IPS-20b (cell line): ENCODE results near the gene RHBDF1.

Source experiments
- H3K27ac ChIP-seq: one replicate; pipeline ENCODE4 v1.5.1; 2013; ENCODE audit warnings: low read length
- H3K27me3 ChIP-seq: 2 replicates; pipeline ENCODE4 v1.6.1; 2013; ENCODE audit warnings: mild to moderate bottlenecking, low read length, inconsistent platforms; ENCODE audit not compliant: insufficient read depth
- H3K36me3 ChIP-seq: 2 replicates; pipeline ENCODE4 v1.6.1; 2013; ENCODE audit warnings: low read depth, mild to moderate bottlenecking, inconsistent platforms, low read length, moderate library complexity; ENCODE audit not compliant: insufficient read depth
- H3K4me1 ChIP-seq: 2 replicates; pipeline ENCODE4 v1.6.1; 2013; ENCODE audit warnings: mild to moderate bottlenecking, control low read depth, inconsistent platforms, low read length, moderate library complexity; ENCODE audit not compliant: insufficient read depth
- H3K4me3 ChIP-seq: 2 replicates; pipeline ENCODE4 v1.5.1; 2013; ENCODE audit warnings: mild to moderate bottlenecking, low read length, inconsistent platforms
- H3K9ac ChIP-seq: 2 replicates; pipeline ENCODE4 v1.6.1; 2013; ENCODE audit warnings: low read depth, mild to moderate bottlenecking, inconsistent platforms, low read length, moderate library complexity
- H3K9me3 ChIP-seq: 2 replicates; pipeline ENCODE4 v1.6.1; 2013; ENCODE audit warnings: mild to moderate bottlenecking, low read depth, low read length, inconsistent platforms; ENCODE audit not compliant: insufficient read depth

Gene RHBDF1

GRCh38 chr16:67884-68789 is 4.3 kb downstream of the RHBDF1 start:
- peaks cover 10% of the 10 kb centered on the region for H3K4me1 ChIP-seq
- no peak overlapping the region for H3K4me3 ChIP-seq
- H3K27ac ChIP-seq = no peak overlapping the region
- peaks cover 4% of the 10 kb centered on the region; the same call in 1 of the 2 replicates for H3K27me3 ChIP-seq
- no peak overlapping the region for H3K9ac ChIP-seq
- peaks cover 5% of the 10 kb centered on the region for H3K36me3 ChIP-seq
- H3K9me3 ChIP-seq = no peaks in the 10 kb centered on the region

DNA sequence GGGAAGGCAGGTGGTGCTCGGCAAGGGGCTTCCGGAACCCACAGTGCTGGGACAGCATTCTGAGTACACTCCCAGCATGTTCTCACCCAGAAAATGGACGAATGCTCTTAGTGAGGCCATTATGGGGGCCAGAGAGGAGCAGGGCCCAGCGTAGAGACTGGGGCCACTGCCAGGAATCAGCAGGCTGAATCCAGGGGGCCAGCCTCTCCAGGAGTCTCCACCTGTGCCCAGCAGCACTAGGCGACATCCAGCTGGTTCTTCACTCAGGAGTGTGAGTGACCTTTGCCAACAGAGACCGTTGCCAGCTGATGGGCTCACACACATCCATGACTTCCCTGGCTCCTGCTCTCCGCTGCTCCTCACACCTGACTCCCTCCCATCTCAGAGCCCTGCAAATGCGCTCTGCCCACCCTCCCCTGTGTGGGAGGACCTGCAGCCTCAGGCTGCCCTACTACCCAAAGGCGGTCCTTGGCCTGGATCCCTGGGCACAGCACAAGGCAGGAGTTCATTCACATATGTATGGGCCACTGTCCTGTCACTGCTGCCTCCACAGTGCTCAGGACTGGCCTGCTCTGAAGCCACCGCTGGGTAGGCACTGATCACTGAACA is 5.1 kb downstream of the RHBDF1 start:
- Histone ChIP-seq H3K9ac (no peak overlapping the region), H3K4me1 (peaks cover 5% of the 10 kb centered on the region; the same call in 1 of the 2 replicates), H3K27ac (no peak overlapping the region), H3K36me3 (peaks cover 7% of the 10 kb centered on the region), H3K9me3 (no peaks in the 10 kb centered on the region), H3K27me3 (no peaks in the 10 kb centered on the region; the same call in 1 of the 2 replicates), H3K4me3 (no peak overlapping the region)

DNA sequence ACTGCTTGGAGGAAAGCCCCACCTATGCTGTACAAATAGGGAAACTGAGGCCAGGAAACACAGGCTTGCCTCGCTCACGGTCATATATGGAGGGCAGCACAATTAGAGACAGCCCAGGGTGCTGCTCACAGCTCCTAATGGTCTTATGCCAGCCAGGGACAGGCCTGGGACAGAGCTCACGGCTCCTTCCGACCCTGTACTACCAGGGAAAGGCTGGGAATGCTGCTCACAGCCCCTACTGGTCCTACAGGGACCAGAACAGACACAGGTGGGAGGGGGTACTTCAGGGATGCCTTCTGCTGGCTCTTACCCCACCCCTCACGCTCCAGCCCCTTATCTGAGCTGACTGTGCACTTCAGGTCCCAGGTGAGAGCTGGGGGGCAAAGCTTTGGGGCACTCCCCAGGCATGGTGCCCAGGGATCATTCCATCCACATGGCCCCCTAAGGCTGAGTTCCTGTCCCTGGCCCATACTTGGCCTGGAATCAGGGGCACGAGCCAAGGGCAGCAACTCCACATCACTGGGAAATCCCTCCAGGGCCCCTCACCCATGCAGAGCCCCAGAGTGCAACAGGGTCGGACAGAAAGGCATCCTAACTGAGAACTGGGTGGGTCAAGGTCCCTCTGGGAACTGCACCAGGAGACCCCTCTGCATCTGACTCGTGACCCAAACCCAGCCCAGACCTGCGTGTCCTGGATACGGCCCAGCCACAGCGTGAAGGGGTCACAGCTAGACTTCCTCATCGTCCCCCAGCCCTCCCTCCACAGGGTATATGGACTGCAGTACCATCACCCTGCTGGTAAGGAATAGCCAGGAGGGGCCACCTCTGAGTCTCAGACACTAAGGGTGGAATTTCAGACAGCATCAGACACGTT is 5.9 kb downstream of the RHBDF1 start:
- Histone ChIP-seq H3K4me1 (peaks cover 5% of the 10 kb centered on the region; the same call in 1 of the 2 replicates), H3K4me3 (no peak overlapping the region), H3K27ac (no peak overlapping the region), H3K9me3 (no peaks in the 10 kb centered on the region), H3K9ac (no peak overlapping the region), H3K27me3 (no peaks in the 10 kb centered on the region; the same call in 1 of the 2 replicates), H3K36me3 (peaks cover 7% of the 10 kb centered on the region)

DNA sequence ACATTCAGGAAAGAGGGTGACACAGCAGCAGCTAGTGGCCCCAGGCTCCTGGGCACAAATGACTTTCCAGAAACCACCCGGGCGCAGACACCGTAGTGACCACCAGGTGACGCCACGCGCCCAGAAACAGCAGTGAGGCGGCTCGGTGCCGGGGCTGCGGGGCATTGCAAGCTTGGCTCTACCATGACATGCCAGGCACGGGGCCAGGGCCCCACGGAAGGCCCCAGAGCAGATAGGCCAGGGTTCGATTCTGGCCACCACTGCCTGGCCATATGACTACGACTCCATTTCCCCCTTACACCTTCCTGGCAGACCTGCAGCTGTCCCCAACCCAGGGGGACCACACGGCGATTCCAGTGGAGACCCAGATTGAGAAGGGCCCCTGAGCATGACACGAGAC is 6.7 kb downstream of the RHBDF1 start:
- H3K27ac ChIP-seq = no peak overlapping the region
- H3K27me3 ChIP-seq = no peaks in the 10 kb centered on the region; the same call in 1 of the 2 replicates
- peaks cover under 1% of the 10 kb centered on the region; the same call in 1 of the 2 replicates for H3K4me1 ChIP-seq
- H3K9ac ChIP-seq = no peak overlapping the region
- peaks cover 8% of the 10 kb centered on the region for H3K36me3 ChIP-seq
- H3K9me3 ChIP-seq = no peaks in the 10 kb centered on the region
- no peak overlapping the region for H3K4me3 ChIP-seq

DNA sequence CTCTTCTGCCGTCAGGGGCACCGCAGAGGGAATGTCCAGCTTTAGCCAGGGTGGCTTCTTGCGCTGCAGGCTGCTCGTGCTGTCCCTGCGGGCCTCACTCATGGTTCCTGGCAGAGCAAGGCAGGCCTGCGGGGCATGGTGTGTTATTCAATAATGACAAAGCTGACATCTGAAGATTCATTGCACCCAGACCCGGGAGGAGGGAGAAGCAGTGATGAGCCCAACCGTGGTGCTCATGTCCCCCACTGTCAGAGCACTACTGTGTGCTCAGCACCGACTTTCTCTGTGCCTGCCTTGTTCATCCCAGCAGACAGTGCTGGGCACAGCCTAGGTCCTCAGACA is 7.5 kb downstream of the RHBDF1 start:
- H3K9ac ChIP-seq = no peak overlapping the region
- H3K4me3 ChIP-seq = no peak overlapping the region
- H3K4me1 ChIP-seq = no peaks in the 10 kb centered on the region
- H3K36me3 ChIP-seq = peaks cover 15% of the 10 kb centered on the region
- no peaks in the 10 kb centered on the region for H3K9me3 ChIP-seq
- no peak overlapping the region for H3K27ac ChIP-seq
- H3K27me3 ChIP-seq = no peaks in the 10 kb centered on the region

GRCh38 chr16:63998-64913 is 8.2 kb downstream of the RHBDF1 start:
- Histone ChIP-seq H3K27me3 (no peaks in the 10 kb centered on the region), H3K4me1 (no peaks in the 10 kb centered on the region), H3K27ac (no peak overlapping the region), H3K4me3 (no peak overlapping the region), H3K9ac (no peak overlapping the region), H3K36me3 (peaks cover 21% of the 10 kb centered on the region), H3K9me3 (no peaks in the 10 kb centered on the region)

GRCh38 chr16:63466-63865 is 9.0 kb downstream of the RHBDF1 start:
- Histone ChIP-seq H3K9ac (no peak overlapping the region), H3K27me3 (no peaks in the 10 kb centered on the region), H3K4me1 (no peaks in the 10 kb centered on the region), H3K27ac (no peak overlapping the region), H3K9me3 (no peaks in the 10 kb centered on the region), H3K4me3 (no peak overlapping the region), H3K36me3 (peaks cover 29% of the 10 kb centered on the region)

DNA sequence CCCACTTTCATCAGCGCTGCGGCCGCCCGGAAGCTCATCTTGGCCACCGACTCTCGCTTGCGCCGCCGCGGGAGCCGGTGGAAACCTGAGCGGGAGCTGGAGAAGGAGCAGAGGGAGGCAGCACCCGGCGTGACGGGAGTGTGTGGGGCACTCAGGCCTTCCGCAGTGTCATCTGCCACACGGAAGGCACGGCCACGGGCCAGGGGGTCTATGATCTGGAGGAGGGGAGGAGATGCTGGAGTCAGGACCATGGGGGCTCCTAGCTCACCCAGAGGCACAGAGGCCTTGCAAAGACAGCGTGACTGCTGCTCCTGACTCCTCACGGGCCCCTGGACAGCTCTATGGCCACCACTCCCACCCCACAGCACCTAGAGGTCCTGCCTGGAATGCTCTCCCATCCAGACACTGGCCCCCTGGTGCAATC is 9.5 kb downstream of the RHBDF1 start:
- H3K4me3 ChIP-seq = no peak overlapping the region
- no peak overlapping the region for H3K9ac ChIP-seq
- peaks cover 34% of the 10 kb centered on the region for H3K36me3 ChIP-seq
- H3K27ac ChIP-seq = no peak overlapping the region
- H3K27me3 ChIP-seq = no peaks in the 10 kb centered on the region
- H3K9me3 ChIP-seq = no peaks in the 10 kb centered on the region
- H3K4me1 ChIP-seq = no peaks in the 10 kb centered on the region

DNA sequence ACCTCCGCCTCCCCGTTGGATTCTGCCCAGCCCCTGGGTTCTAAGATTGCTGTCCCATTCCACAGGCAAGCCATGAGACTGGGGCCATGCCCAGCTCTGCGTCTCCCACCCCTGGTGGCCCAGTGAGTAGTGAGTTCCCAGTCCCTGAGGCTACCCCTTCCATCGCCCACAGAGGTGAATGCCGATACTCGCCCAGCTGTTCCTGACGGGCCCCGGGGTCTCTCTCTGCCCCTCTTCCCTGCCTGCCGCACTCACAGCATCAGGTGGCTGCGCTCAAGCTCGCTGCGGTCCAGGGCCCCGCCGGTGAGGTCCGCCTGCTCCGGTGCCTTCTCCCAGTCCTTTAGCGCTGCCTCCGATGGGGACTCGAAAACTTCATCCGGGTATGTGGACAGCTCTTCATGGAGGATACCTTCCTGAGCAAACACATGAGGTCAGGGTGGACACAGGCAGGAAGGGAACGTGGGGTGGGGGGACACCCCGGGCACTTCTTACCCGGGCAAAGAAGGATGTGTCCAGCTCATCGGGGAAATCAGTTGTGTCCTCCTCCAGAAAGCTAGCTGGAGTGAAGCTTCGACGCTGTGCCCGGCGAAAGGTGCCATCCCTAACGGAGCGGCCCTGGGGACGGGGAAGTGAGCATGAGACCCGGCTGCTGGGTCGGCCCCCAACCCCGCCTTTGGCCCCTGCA is 10.0 kb downstream of the RHBDF1 start:
- Histone ChIP-seq H3K9ac (no peak overlapping the region), H3K9me3 (no peaks in the 10 kb centered on the region), H3K4me1 (no peaks in the 10 kb centered on the region), H3K4me3 (no peak overlapping the region), H3K27me3 (no peaks in the 10 kb centered on the region), H3K36me3 (peaks cover 39% of the 10 kb centered on the region), H3K27ac (no peak overlapping the region)

GRCh38 chr16:61879-62281 is 10.6 kb downstream of the RHBDF1 start:
- Histone ChIP-seq H3K36me3 (peaks cover 45% of the 10 kb centered on the region), H3K27ac (no peak overlapping the region), H3K4me1 (no peaks in the 10 kb centered on the region), H3K27me3 (no peaks in the 10 kb centered on the region), H3K4me3 (no peak overlapping the region), H3K9me3 (no peaks in the 10 kb centered on the region), H3K9ac (no peak overlapping the region)
